BLaER1 (cell line): ENCODE measurements around the gene PLCB4.

Experiments
- H3K27ac ChIP-seq: shearing (Covaris generic); formaldehyde crosslinking; 2 replicates; pipeline ENCODE4 v1.8.1; 2022
- H3K27me3 ChIP-seq: shearing (Covaris generic); formaldehyde crosslinking; 2 replicates; pipeline ENCODE4 v1.8.1; 2022
- H3K36me3 ChIP-seq: shearing (Covaris generic); formaldehyde crosslinking; 2 replicates; pipeline ENCODE4 v1.8.1; 2022
- H3K4me1 ChIP-seq: shearing (Covaris generic); formaldehyde crosslinking; 2 replicates; pipeline ENCODE4 v1.8.1; 2022
- H3K4me2 ChIP-seq: shearing (Covaris generic); formaldehyde crosslinking; 2 replicates; pipeline ENCODE4 v1.8.1; 2022
- H3K4me3 ChIP-seq: shearing (Covaris generic); formaldehyde crosslinking; 2 replicates; pipeline ENCODE4 v1.8.1; 2022
- H3K9ac ChIP-seq: shearing (Covaris generic); formaldehyde crosslinking; 2 replicates; pipeline ENCODE4 v1.8.1; 2022
- H3K9me3 ChIP-seq: shearing (Covaris generic); formaldehyde crosslinking; 2 replicates; pipeline ENCODE4 v1.8.1; 2022
- H4K20me1 ChIP-seq: shearing (Covaris generic); formaldehyde crosslinking; 2 replicates; pipeline ENCODE4 v1.8.1; 2022
- Cebpa-rat ChIP-seq: shearing (Covaris generic); IDR thresholded peaks from 2 replicates; pipeline ENCODE4 v1.8.1; 2022

Gene PLCB4

GRCh38 chr20:9203081-9203447 lies 134.2 kb downstream of the PLCB4 start:
- H3K9me3 ChIP-seq = no peaks in the 10 kb centered on the region
- TF ChIP-seq Cebpa-rat = no peak
- no peaks in the 10 kb centered on the region for H3K27me3 ChIP-seq
- no peaks in the 10 kb centered on the region for H4K20me1 ChIP-seq
- no peak overlapping the region for H3K4me2 ChIP-seq
- H3K4me1 ChIP-seq = peaks cover 14% of the 10 kb centered on the region
- no peaks in the 10 kb centered on the region for H3K36me3 ChIP-seq
- H3K4me3 ChIP-seq = no peak overlapping the region
- H3K27ac ChIP-seq = no peak overlapping the region
- no peak overlapping the region for H3K9ac ChIP-seq

- H3K4me1 ChIP-seq = peaks cover 14% of the 10 kb centered on the region
- H4K20me1 ChIP-seq = no peaks in the 10 kb centered on the region
- no peaks in the 10 kb centered on the region for H3K9me3 ChIP-seq
- no peak for TF ChIP-seq Cebpa-rat
- H3K27ac ChIP-seq = no peak overlapping the region
- no peak overlapping the region for H3K4me3 ChIP-seq
- no peaks in the 10 kb centered on the region for H3K27me3 ChIP-seq
- H3K9ac ChIP-seq = no peak overlapping the region
- H3K4me2 ChIP-seq = no peak overlapping the region
- H3K36me3 ChIP-seq = no peaks in the 10 kb centered on the region
These were observed 136.1 kb downstream of the PLCB4 start for GRCh38 chr20:9204979-9205378.

GRCh38 chr20:9206486-9206885 lies 137.6 kb downstream of the PLCB4 start:
- Histone ChIP-seq H3K27me3 (no peaks in the 10 kb centered on the region), H3K4me3 (no peak overlapping the region), H4K20me1 (no peaks in the 10 kb centered on the region), H3K9me3 (no peaks in the 10 kb centered on the region), H3K4me1 (peaks cover 14% of the 10 kb centered on the region), H3K4me2 (no peak overlapping the region), H3K9ac (no peak overlapping the region), H3K27ac (no peak overlapping the region), H3K36me3 (no peaks in the 10 kb centered on the region)
- no peak for TF ChIP-seq Cebpa-rat

GRCh38 chr20:9207253-9207652 lies 138.4 kb downstream of the PLCB4 start:
- Histone ChIP-seq H3K4me2 (no peak overlapping the region), H4K20me1 (no peaks in the 10 kb centered on the region), H3K9me3 (no peaks in the 10 kb centered on the region), H3K27me3 (no peaks in the 10 kb centered on the region), H3K4me3 (no peak overlapping the region), H3K4me1 (peaks cover 10% of the 10 kb centered on the region), H3K9ac (no peak overlapping the region), H3K27ac (no peak overlapping the region), H3K36me3 (no peaks in the 10 kb centered on the region)
- TF ChIP-seq Cebpa-rat = no peak

GRCh38 chr20:9210356-9210755 lies 141.5 kb downstream of the PLCB4 start:
- no peaks in the 10 kb centered on the region for H3K27me3 ChIP-seq
- no peaks in the 10 kb centered on the region for H3K9me3 ChIP-seq
- no peaks in the 10 kb centered on the region for H3K36me3 ChIP-seq
- no peaks in the 10 kb centered on the region for H3K4me1 ChIP-seq
- no peak overlapping the region for H3K27ac ChIP-seq
- TF ChIP-seq Cebpa-rat = no peak
- no peak overlapping the region for H3K9ac ChIP-seq
- H4K20me1 ChIP-seq = no peaks in the 10 kb centered on the region
- no peak overlapping the region for H3K4me2 ChIP-seq
- H3K4me3 ChIP-seq = no peak overlapping the region

- no peak for TF ChIP-seq Cebpa-rat
- H3K9ac ChIP-seq = no peak overlapping the region
- H3K9me3 ChIP-seq = no peaks in the 10 kb centered on the region
- H3K27me3 ChIP-seq = no peaks in the 10 kb centered on the region
- no peak overlapping the region for H3K27ac ChIP-seq
- no peak overlapping the region for H3K4me3 ChIP-seq
- no peaks in the 10 kb centered on the region for H3K4me1 ChIP-seq
- no peak overlapping the region for H3K4me2 ChIP-seq
- H3K36me3 ChIP-seq = no peaks in the 10 kb centered on the region
- H4K20me1 ChIP-seq = no peaks in the 10 kb centered on the region
These were observed 142.3 kb downstream of the PLCB4 start for GRCh38 chr20:9211016-9211760.

- H3K27me3 ChIP-seq = no peaks in the 10 kb centered on the region
- H3K27ac ChIP-seq = no peak overlapping the region
- peaks cover 8% of the 10 kb centered on the region for H3K4me1 ChIP-seq
- H3K9me3 ChIP-seq = no peaks in the 10 kb centered on the region
- no peak for TF ChIP-seq Cebpa-rat
- no peaks in the 10 kb centered on the region for H3K36me3 ChIP-seq
- H3K9ac ChIP-seq = no peak overlapping the region
- H4K20me1 ChIP-seq = no peaks in the 10 kb centered on the region
- no peak overlapping the region for H3K4me3 ChIP-seq
- H3K4me2 ChIP-seq = no peak overlapping the region
These were observed 143.8 kb downstream of the PLCB4 start for GRCh38 chr20:9212735-9213134.

- H3K4me1 ChIP-seq = peaks cover 27% of the 10 kb centered on the region
- H3K4me2 ChIP-seq = no peak overlapping the region
- H3K27me3 ChIP-seq = no peaks in the 10 kb centered on the region
- no peak overlapping the region for H3K9ac ChIP-seq
- H4K20me1 ChIP-seq = no peaks in the 10 kb centered on the region
- H3K4me3 ChIP-seq = no peak overlapping the region
- H3K36me3 ChIP-seq = no peaks in the 10 kb centered on the region
- TF ChIP-seq Cebpa-rat = no peak; the same call in 1 of the 2 replicates
- no peaks in the 10 kb centered on the region for H3K9me3 ChIP-seq
- no peak overlapping the region for H3K27ac ChIP-seq
These were observed 145.8 kb downstream of the PLCB4 start for GRCh38 chr20:9214685-9215084.

GRCh38 chr20:9215539-9215938 lies 146.7 kb downstream of the PLCB4 start:
- H3K36me3 ChIP-seq = no peaks in the 10 kb centered on the region
- no peak overlapping the region for H3K9ac ChIP-seq
- no peaks in the 10 kb centered on the region for H3K9me3 ChIP-seq
- H3K4me2 ChIP-seq = no peak overlapping the region
- no peaks in the 10 kb centered on the region for H3K27me3 ChIP-seq
- no peak overlapping the region for H3K27ac ChIP-seq
- H3K4me1 ChIP-seq = peaks cover 36% of the 10 kb centered on the region
- no peak for TF ChIP-seq Cebpa-rat
- no peaks in the 10 kb centered on the region for H4K20me1 ChIP-seq
- no peak overlapping the region for H3K4me3 ChIP-seq

GRCh38 chr20:9218531-9218961 lies 149.7 kb downstream of the PLCB4 start:
- Histone ChIP-seq H3K4me1 (peaks cover 52% of the 10 kb centered on the region), H3K27ac (no peak overlapping the region), H3K9ac (no peak overlapping the region), H3K4me3 (no peak overlapping the region), H4K20me1 (no peaks in the 10 kb centered on the region), H3K36me3 (no peaks in the 10 kb centered on the region), H3K27me3 (no peaks in the 10 kb centered on the region), H3K4me2 (peak overlapping the region; percentile 65), H3K9me3 (no peaks in the 10 kb centered on the region)
- TF ChIP-seq Cebpa-rat = no peak
